ENCODE results near the gene GTF3C4.

- TF ChIP-seq, protein P1, sequence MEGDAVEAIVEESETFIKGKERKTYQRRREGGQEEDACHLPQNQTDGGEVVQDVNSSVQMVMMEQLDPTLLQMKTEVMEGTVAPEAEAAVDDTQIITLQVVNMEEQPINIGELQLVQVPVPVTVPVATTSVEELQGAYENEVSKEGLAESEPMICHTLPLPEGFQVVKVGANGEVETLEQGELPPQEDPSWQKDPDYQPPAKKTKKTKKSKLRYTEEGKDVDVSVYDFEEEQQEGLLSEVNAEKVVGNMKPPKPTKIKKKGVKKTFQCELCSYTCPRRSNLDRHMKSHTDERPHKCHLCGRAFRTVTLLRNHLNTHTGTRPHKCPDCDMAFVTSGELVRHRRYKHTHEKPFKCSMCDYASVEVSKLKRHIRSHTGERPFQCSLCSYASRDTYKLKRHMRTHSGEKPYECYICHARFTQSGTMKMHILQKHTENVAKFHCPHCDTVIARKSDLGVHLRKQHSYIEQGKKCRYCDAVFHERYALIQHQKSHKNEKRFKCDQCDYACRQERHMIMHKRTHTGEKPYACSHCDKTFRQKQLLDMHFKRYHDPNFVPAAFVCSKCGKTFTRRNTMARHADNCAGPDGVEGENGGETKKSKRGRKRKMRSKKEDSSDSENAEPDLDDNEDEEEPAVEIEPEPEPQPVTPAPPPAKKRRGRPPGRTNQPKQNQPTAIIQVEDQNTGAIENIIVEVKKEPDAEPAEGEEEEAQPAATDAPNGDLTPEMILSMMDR (IDR thresholded peaks at IDR 0.05), result no peak
- no peak for TF ChIP-seq POLR2A (IDR thresholded peaks at IDR 0.05)
These were observed 57.8 kb downstream of the GTF3C4 start for GRCh38 chr9:132728071-132728470.

Data from body of pancreas (tissue), 4 donors.